HepG2 (cell line): Measurements from ENCODE around the gene GDF15. TPM values are rescaled to one million over a fixed set of nuclear protein-coding genes. Genes with fewer than 3 reads are reported as not detected.

Experiments used
- ATRX ChIP-seq: sonication (generic); formaldehyde crosslinking; IDR thresholded peaks from 2 replicates; pipeline ENCODE4 v1.4.0; 2020; ENCODE audit warnings: missing genetic modification reagents, borderline replicate concordance
- ETV5 ChIP-seq: IDR thresholded peaks from 2 replicates; pipeline ENCODE4 v1.6.1; 2018; ENCODE audit warnings: missing biosample characterization, missing genetic modification reagents, inconsistent platforms, borderline replicate concordance
- LBX2 ChIP-seq: sonication (generic); formaldehyde crosslinking; IDR thresholded peaks from 2 replicates; pipeline ENCODE4 v1.5.0; 2020; ENCODE audit warnings: missing genetic modification reagents, mild to moderate bottlenecking, borderline replicate concordance
- MYC ChIP-seq: sonication (generic); formaldehyde crosslinking; IDR thresholded peaks from 2 replicates; pipeline ENCODE4 v1.9.0; 2021; ENCODE audit warnings: missing genetic modification reagents, borderline replicate concordance
- MYPOP ChIP-seq: sonication (generic); formaldehyde crosslinking; IDR thresholded peaks from 2 replicates; pipeline ENCODE4 v1.8.1; 2023; ENCODE audit warnings: mild to moderate bottlenecking, moderate library complexity, missing genetic modification reagents
- REST ChIP-seq, 2 experiments: IDR thresholded peaks; 2 replicates each; pipeline ENCODE4 v1.6.1; 2011 to 2012; ENCODE audit warnings: low read length in 2 of 2, borderline replicate concordance in 1 of 2, low read depth in 1 of 2, mild to moderate bottlenecking in 1 of 2, moderate library complexity in 1 of 2
- SATB2 ChIP-seq: sonication (generic); formaldehyde crosslinking; IDR thresholded peaks from 2 replicates; pipeline ENCODE4 v1.5.0; 2020; ENCODE audit warnings: missing genetic modification reagents
- SMC3 ChIP-seq: IDR thresholded peaks from 2 replicates; pipeline ENCODE4 v1.6.1; 2011; ENCODE audit warnings: low read length, improper control_type of control experiment
- TAF1 ChIP-seq: sonication (generic); formaldehyde crosslinking; IDR thresholded peaks from 2 replicates; pipeline ENCODE4 v1.4.0; 2020; ENCODE audit warnings: missing genetic modification reagents
- TAF15 ChIP-seq: fragments of 200-400 bp; formaldehyde crosslinking; IDR thresholded peaks from one replicate; pipeline ENCODE4 v1.6.1; 2018; ENCODE audit warnings: mild to moderate bottlenecking, low read depth, low read length; ENCODE audit not compliant: poor library complexity, severe bottlenecking
- ZBTB37 ChIP-seq: sonication (generic); formaldehyde crosslinking; IDR thresholded peaks from 2 replicates; pipeline ENCODE4 v1.4.0; 2020; ENCODE audit warnings: mild to moderate bottlenecking, missing genetic modification reagents
- ZFP1 ChIP-seq: IDR thresholded peaks from 2 replicates; pipeline ENCODE4 v1.6.1; 2016
- ZMAT5 ChIP-seq: sonication (generic); formaldehyde crosslinking; IDR thresholded peaks from 2 replicates; pipeline ENCODE4 v1.5.0; 2020; ENCODE audit warnings: mild to moderate bottlenecking, low read depth, missing genetic modification reagents, borderline replicate concordance
- ZNF230 ChIP-seq: sonication (generic); formaldehyde crosslinking; IDR thresholded peaks from 2 replicates; pipeline ENCODE4 v1.4.0; 2020; ENCODE audit warnings: mild to moderate bottlenecking, missing genetic modification reagents
- ZNF562 ChIP-seq: sonication (generic); formaldehyde crosslinking; IDR thresholded peaks from 2 replicates; pipeline ENCODE4 v1.8.0; 2022; ENCODE audit warnings: missing genetic modification reagents, borderline replicate concordance
- ZNF619 ChIP-seq: sonication (generic); formaldehyde crosslinking; IDR thresholded peaks from 2 replicates; pipeline ENCODE4 v1.4.0; 2020; ENCODE audit warnings: mild to moderate bottlenecking, missing genetic modification reagents
- ZNF629 ChIP-seq: sonication (generic); formaldehyde crosslinking; conservative IDR thresholded peaks from 2 replicates; pipeline ENCODE4 v1.5.0; 2020; ENCODE audit warnings: missing genetic modification reagents
- ZNF710 ChIP-seq: sonication (generic); formaldehyde crosslinking; IDR thresholded peaks from 2 replicates; pipeline ENCODE4 v1.5.0; 2020; ENCODE audit warnings: mild to moderate bottlenecking, missing genetic modification reagents, borderline replicate concordance
- polyA plus RNA-seq, 8 experiments: library from polyadenylated mRNA; depleted of rRNA in 3 of 8; stranded (reverse) in 7 of 8; unstranded in 1 of 8; fragments of >200 nt; fragmentation: Illumina TruSeq in 4 of 8; extraction: Trizol in 4 of 8; gene quantifications; 2 replicates each; pipeline versions ENCODE4 v1.2.1 to v1.2.3, GENCODE V29; 2011 to 2016; ENCODE audit warnings: low read depth in 4 of 8, missing spikeins in 1 of 8, mixed read lengths in 1 of 8; ENCODE audit not compliant: insufficient read depth in 1 of 8
- total RNA-seq, 5 experiments: library from RNA; depleted of rRNA; stranded (reverse); fragments of >200 nt; fragmentation: Illumina TruSeq; extraction: Trizol; gene quantifications; 2 replicates each; pipeline ENCODE4 v1.2.3, GENCODE V29; 2016; ENCODE audit warnings: low read depth in 1 of 5

GDF15 gene
- total and polyA plus RNA-seq, 2 of the 13 experiments (the other 11 are each of a cell fraction or from before 2014, with no cell fraction given) = 146 to 422 TPM

GRCh38 chr19:18388100-18388959 is 2.4 kb downstream of the GDF15 start (continued):
- TF ChIP-seq ZBTB37 (CRISPR knock-in tag) (no peak), REST (IDR thresholded peaks at IDR 0.05; ENCODE audit: borderline replicate concordance in 1 of 2, low read depth in 1 of 2, low read length in 2 of 2) (no peak; a peak in 1 of 4 replicates), ZFP1 (no peak), ZNF619 (CRISPR knock-in tag) (no peak), ZMAT5 (CRISPR knock-in tag) (peak; percentile 87), TAF1 (CRISPR knock-in tag) (peak; percentile 70; the same call in 1 of the 2 replicates), ATRX (CRISPR knock-in tag) (no peak), SATB2 (CRISPR knock-in tag) (0 out of 2 replicates have a peak, but pooled peaks have one; percentile 32), ETV5 (CRISPR knock-in tag) (no peak; the same call in 1 of the 2 replicates), ZNF710 (0 out of 2 replicates have a peak, but pooled peaks have one; percentile 85), ZNF629 (CRISPR knock-in tag) (no peak), MYC (peak; percentile 89), LBX2 (CRISPR knock-in tag) (peak; percentile 56; the same call in 1 of the 2 replicates), SMC3 (no peak; the same call in 1 of the 2 replicates), ZNF562 (CRISPR knock-in tag) (0 out of 2 replicates have a peak, but pooled peaks have one; percentile 55), ZNF230 (CRISPR knock-in tag) (peak; percentile 90), MYPOP (CRISPR knock-in tag) (peak; percentile 80), TAF15 (no peak)
